A549 (cell line): ENCODE data around the gene CEBPZ. TPM values are rescaled to one million over a fixed set of nuclear protein-coding genes. Genes with fewer than 3 reads are reported as not detected.

Experiments
- ATAC-seq, 2 experiments: fragments of 200-7000 bp in 1 of 2; fragments of >200 bp in 1 of 2; cut with Nextera tagmentation in 1 of 2; cut with Tn5 transposase in 1 of 2; 3 replicates each; pipeline versions ENCODE4 v1.8.0 to v1.9.1; 2018 to 2020; ENCODE audit warnings: mild to moderate bottlenecking in 1 of 2, moderate library complexity in 1 of 2
- CTCF ChIA-PET: fragments of 300-600 bp; sonication (Branson Sonifier 250); formaldehyde crosslinking; extraction: SDS; loops from one replicate; lab custom pipeline; 2021; ENCODE audit warnings: antibody characterized with exemption, inconsistent platforms; lab: Yijun Ruan, JAX
- POLR2A ChIA-PET: fragments of 350-600 bp; formaldehyde crosslinking; extraction: SDS; loops from one replicate; lab custom pipeline; 2021; ENCODE audit warnings: antibody characterized with exemption, inconsistent platforms; lab: Yijun Ruan, JAX
- DNase-seq, 2 experiments: peaks; one replicate each; pipeline versions ENCODE4 v3.0.0 to v3.0.0-alpha.2; 2011 to 2016; ENCODE audit warnings: low read depth in 1 of 2, low spot score in 1 of 2
- FAIRE-seq: peaks from 2 replicates; lab custom pipeline; 2011; peaks lifted over from hg19 to GRCh38; lab: Jason Lieb, UNC
- H3K27ac ChIP-seq, 2 experiments: fragments of >200 bp; sonication (Bioruptor Twin); formaldehyde crosslinking; 3 replicates each; pipeline ENCODE4 v1.5.1; 2016 to 2017
- H3K4me1 ChIP-seq: fragments of >200 bp; sonication (Bioruptor Twin); formaldehyde crosslinking; 3 replicates; pipeline ENCODE4 v1.6.1; 2016
- H3K4me2 ChIP-seq: fragments of >200 bp; sonication (Bioruptor Twin); formaldehyde crosslinking; 3 replicates; pipeline ENCODE4 v1.6.1; 2016
- H3K4me3 ChIP-seq: fragments of >200 bp; sonication (Bioruptor Twin); formaldehyde crosslinking; 3 replicates; pipeline ENCODE4 v1.5.1; 2016
- H3K9me3 ChIP-seq: fragments of >200 bp; sonication (Bioruptor Twin); formaldehyde crosslinking; 3 replicates; pipeline ENCODE4 v1.6.1; 2016
- BCL3 ChIP-seq: fragments of >200 bp; sonication (Bioruptor Twin); formaldehyde crosslinking; IDR thresholded peaks from 3 replicates; pipeline ENCODE4 v1.6.1; 2016
- CEBPB ChIP-seq, 2 experiments: fragments of >200 bp in 1 of 2; sonication (Bioruptor Twin) in 1 of 2; formaldehyde crosslinking in 1 of 2; IDR thresholded peaks; 2 replicates each; pipeline ENCODE4 v1.6.1; 2012 to 2016
- E2F6 ChIP-seq: IDR thresholded peaks from 2 replicates; pipeline ENCODE4 v1.6.1; 2012; ENCODE audit warnings: low read depth, borderline replicate concordance
- ELK1 ChIP-seq: fragments of 150-350 bp; IDR thresholded peaks from 2 replicates; pipeline ENCODE4 v1.6.1; 2014; ENCODE audit warnings: low read depth, mild to moderate bottlenecking, low read length
- EP300 ChIP-seq, 2 experiments: fragments of >200 bp; sonication (Bioruptor Twin); formaldehyde crosslinking; IDR thresholded peaks; 2 replicates in 1 of 2; 3 replicates in 1 of 2; pipeline ENCODE4 v1.6.1; 2016 to 2017
- FOSB ChIP-seq: fragments of 250-450 bp; sonication (Bioruptor Pico); IDR thresholded peaks from 2 replicates; pipeline ENCODE4 v1.5.0; 2020; ENCODE audit warnings: mild to moderate bottlenecking, moderate library complexity
- FOXS1 ChIP-seq: fragments of 250-450 bp; sonication (Bioruptor Pico); IDR thresholded peaks from 2 replicates; pipeline ENCODE4 v1.5.0; 2020; ENCODE audit warnings: mild to moderate bottlenecking, moderate library complexity
- GATA3 ChIP-seq: IDR thresholded peaks from 2 replicates; pipeline ENCODE4 v1.6.1; 2012; ENCODE audit warnings: borderline replicate concordance
- HES2 ChIP-seq: fragments of >200 bp; sonication (Bioruptor Twin); formaldehyde crosslinking; IDR thresholded peaks from 2 replicates; pipeline ENCODE4 v1.6.1; 2016
- HEYL ChIP-seq: fragments of 250-450 bp; sonication (Bioruptor Pico); IDR thresholded peaks from 2 replicates; pipeline ENCODE4 v1.8.0; 2021; ENCODE audit warnings: mild to moderate bottlenecking, moderate library complexity
- HMGXB4 ChIP-seq: fragments of 250-450 bp; sonication (Bioruptor Pico); IDR thresholded peaks from 2 replicates; pipeline ENCODE4 v1.5.0; 2021; ENCODE audit warnings: mild to moderate bottlenecking, moderate library complexity, borderline replicate concordance
- JUN ChIP-seq, 2 experiments: fragments of >200 bp; sonication (Bioruptor Twin); formaldehyde crosslinking; IDR thresholded peaks; 2 replicates in 1 of 2; 3 replicates in 1 of 2; pipeline ENCODE4 v1.6.1; 2016 to 2017
- KDM1A ChIP-seq: fragments of 200-600 bp; sonication (generic); IDR thresholded peaks from 2 replicates; pipeline ENCODE4 v1.6.1; 2016; ENCODE audit warnings: low read depth, mild to moderate bottlenecking
- KDM5A ChIP-seq: fragments of 200-600 bp; sonication (generic); IDR thresholded peaks from 2 replicates; pipeline ENCODE4 v1.6.1; 2016; ENCODE audit warnings: antibody characterized with exemption, mild to moderate bottlenecking
- MAFK ChIP-seq: fragments of 450-650 bp; IDR thresholded peaks from 2 replicates; pipeline ENCODE4 v1.6.1; 2014; ENCODE audit not compliant: partially characterized antibody
- MAX ChIP-seq: IDR thresholded peaks from 2 replicates; pipeline ENCODE4 v1.6.1; 2012
- PHF8 ChIP-seq: fragments of 200-600 bp; sonication (generic); IDR thresholded peaks from 2 replicates; pipeline ENCODE4 v1.6.1; 2016; ENCODE audit warnings: low read depth, mild to moderate bottlenecking, antibody characterized with exemption, moderate library complexity, borderline replicate concordance
- POLR2A ChIP-seq: IDR thresholded peaks from 2 replicates; pipeline ENCODE4 v1.6.1; 2012; ENCODE audit warnings: mild to moderate bottlenecking, low read length
- REST ChIP-seq: fragments of 200-600 bp; sonication (generic); IDR thresholded peaks from 2 replicates; pipeline ENCODE4 v1.6.1; 2016; ENCODE audit warnings: antibody characterized with exemption, mild to moderate bottlenecking, moderate library complexity
- SMC3 ChIP-seq: fragments of >200 bp; sonication (Bioruptor Twin); formaldehyde crosslinking; IDR thresholded peaks from 3 replicates; pipeline ENCODE4 v1.6.1; 2018; ENCODE audit warnings: inconsistent platforms
- TP53 ChIP-seq: fragments of 250-450 bp; sonication (Bioruptor Pico); IDR thresholded peaks from 2 replicates; pipeline ENCODE4 v1.5.0; 2021; ENCODE audit warnings: mild to moderate bottlenecking, moderate library complexity
- ZC3H11A ChIP-seq: fragments of 450-650 bp; IDR thresholded peaks from 2 replicates; pipeline ENCODE4 v1.6.1; 2014; ENCODE audit warnings: antibody characterized with exemption, mild to moderate bottlenecking
- WGBS: methylation state at CpG from one replicate; pipeline ENCODE4 v1.1.6; 2017; ENCODE audit errors: missing lambda C conversion rate; 5-methylcytosine and 5-hydroxymethylcytosine counted together
- polyA minus RNA-seq: library from RNA; depleted of rRNA, polyadenylated mRNA; stranded (reverse); fragments of >200 nt; gene quantifications from 2 replicates; pipeline ENCODE4 v1.2.3, GENCODE V29; 2011; rRNA and poly(A)+ RNA removed
- polyA plus RNA-seq, 4 experiments: library from polyadenylated mRNA; depleted of rRNA in 3 of 4; stranded (reverse); fragments of >200 nt; fragmentation: RNase III in 1 of 4; extraction: RNeasy Plus Mini Kit Qiagen cat#74134 plus additional on column Dnase treatment in 1 of 4; gene quantifications; 2 replicates in 3 of 4; 3 replicates in 1 of 4; pipeline ENCODE4 v1.2.3, GENCODE V29; 2011 to 2017

CEBPZ gene
- polyA plus RNA-seq (2011; rRNA removed) (44.1 and 70.9 TPM in 2 replicates), polyA plus RNA-seq (2017; fragmentation: RNase III; extraction: RNeasy Plus Mini Kit Qiagen cat#74134 plus additional on column Dnase treatment) (71.5 to 74.0 TPM (median 72.7 TPM) in 3 replicates), polyA minus RNA-seq (19.5 and 22.3 TPM in 2 replicates)
- polyA plus RNA-seq (2012; cell fraction: cytosol; rRNA removed) = 9.2 and 13.1 TPM in 2 replicates
- 4.9 and 6.8 TPM in 2 replicates for polyA plus RNA-seq (2012; cell fraction: nucleus; rRNA removed)

- peak within 1 kb of the TSS; percentile 98 for H3K4me2 ChIP-seq
- TF ChIP-seq POLR2A (peak; percentile 97), PHF8 (peak; percentile 71; the same call in 1 of the 2 replicates), FOSB (0 out of 2 replicates have a peak, but pooled peaks have one; percentile 47), EP300 (IDR thresholded peaks at IDR 0.05) (no peak), TP53 (CRISPR knock-in tag) (0 out of 2 replicates have a peak, but pooled peaks have one; percentile 2), FOXS1 (no peak), KDM5A (peak; percentile 57), GATA3 (peak; percentile 42; the same call in 1 of the 2 replicates), KDM1A (no peak), BCL3 (peak; percentile 92; the same call in 2 of the 3 replicates), HEYL (CRISPR knock-in tag) (no peak), JUN (IDR thresholded peaks at IDR 0.05) (peak; percentile 78 to 93), E2F6 (peak; percentile 79), REST (0 out of 2 replicates have a peak, but pooled peaks have one; percentile 2), ELK1 (no peak), CEBPB (IDR thresholded peaks at IDR 0.05) (peak in 1 of 2 experiments; percentile 49; a peak in 1 of 4 replicates), ZC3H11A (0 out of 2 replicates have a peak, but pooled peaks have one; percentile 3), HMGXB4 (CRISPR knock-in tag) (peak; percentile 52; the same call in 1 of the 2 replicates), MAFK (no peak), SMC3 (0 out of 3 replicates have a peak, but pooled peaks have one; percentile 11), MAX (peak; percentile 96), HES2 (no peak)
- WGBS = under 1% methylated on average over 66 of the region's 73 CpGs
- H3K9me3 ChIP-seq = no peaks in the 10 kb centered on the region
- peak; percentile 92 to 98 for DNase-seq
- ChIA-PET POLR2A (interaction anchor here (0.6 to 1.5 kb wide), 11 partner anchors 9 to 693 kb away, joined by 3 to 9 read pairs (median 5); partner anchors contain the start of genes CEBPZOS, EIF2AK2, RMDN2 and STRN), CTCF (interaction anchor here (1.0 to 1.2 kb wide), 3 partner anchors 12 to 35 kb away, joined by 3 read pairs; no protein-coding TSS in a partner anchor)
- no peak for FAIRE-seq
- H3K27ac ChIP-seq = peak within 1 kb of the TSS; percentile 92 to 95
- peak within 1 kb of the TSS; percentile 91 for H3K4me3 ChIP-seq
- peaks cover 27% of the 10 kb centered on the region for H3K4me1 ChIP-seq
- ATAC-seq = peak; percentile 97 to 99
Measured at GRCh38 chr2:37231241-37232130, at the start of gene CEBPZ, which contains the start of gene NDUFAF7. Gene CEBPZ, minus strand, starts transcription at chr2:37231596. Its CDS starts 29 bp downstream, at chr2:37231567. Gene NDUFAF7, plus strand, starts transcription at chr2:37231658. Its CDS starts 48 bp downstream, at chr2:37231706.
